Measurements from ENCODE around the gene MDK.

DNA sequence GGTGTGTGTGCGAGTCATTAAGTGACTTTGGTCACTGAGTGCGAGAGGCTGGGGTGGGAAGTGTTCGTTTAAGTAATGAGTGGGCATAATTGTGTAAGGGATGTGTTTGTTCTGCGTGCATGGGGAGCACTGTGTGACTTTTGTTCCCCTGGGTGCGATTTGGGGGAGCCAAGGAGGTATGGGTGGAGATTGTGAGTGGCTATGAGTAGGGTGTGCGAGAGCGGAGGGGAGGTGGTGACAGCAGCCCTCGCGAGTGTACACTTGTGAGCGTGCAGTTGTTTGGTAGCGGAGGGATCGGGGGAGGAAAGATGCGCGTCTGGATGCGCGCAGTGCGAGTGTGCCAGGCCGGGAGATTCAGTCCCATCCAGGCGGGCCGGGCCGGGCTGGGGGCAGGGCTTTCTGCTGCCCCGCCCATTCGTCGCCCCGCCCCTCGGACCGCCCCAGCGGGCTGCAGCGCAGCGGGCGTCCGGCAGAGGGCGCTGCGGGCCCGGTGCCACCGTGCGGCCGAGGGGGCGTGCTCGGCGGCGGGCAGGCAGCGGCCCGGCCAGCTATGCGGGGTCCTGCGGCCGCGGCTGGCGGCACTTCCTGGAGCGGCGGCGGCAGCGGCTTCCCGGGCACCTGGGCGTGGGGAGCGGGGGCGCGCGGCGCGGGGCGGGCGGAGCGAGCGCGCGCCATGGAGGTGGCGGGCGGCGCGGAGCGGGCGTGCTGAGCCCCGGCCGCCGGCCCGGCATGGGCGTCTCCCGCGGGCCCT is 34.4 kb upstream of the MDK start, which contains the start of gene DGKZ:
- TF ChIP-seq, protein P1, sequence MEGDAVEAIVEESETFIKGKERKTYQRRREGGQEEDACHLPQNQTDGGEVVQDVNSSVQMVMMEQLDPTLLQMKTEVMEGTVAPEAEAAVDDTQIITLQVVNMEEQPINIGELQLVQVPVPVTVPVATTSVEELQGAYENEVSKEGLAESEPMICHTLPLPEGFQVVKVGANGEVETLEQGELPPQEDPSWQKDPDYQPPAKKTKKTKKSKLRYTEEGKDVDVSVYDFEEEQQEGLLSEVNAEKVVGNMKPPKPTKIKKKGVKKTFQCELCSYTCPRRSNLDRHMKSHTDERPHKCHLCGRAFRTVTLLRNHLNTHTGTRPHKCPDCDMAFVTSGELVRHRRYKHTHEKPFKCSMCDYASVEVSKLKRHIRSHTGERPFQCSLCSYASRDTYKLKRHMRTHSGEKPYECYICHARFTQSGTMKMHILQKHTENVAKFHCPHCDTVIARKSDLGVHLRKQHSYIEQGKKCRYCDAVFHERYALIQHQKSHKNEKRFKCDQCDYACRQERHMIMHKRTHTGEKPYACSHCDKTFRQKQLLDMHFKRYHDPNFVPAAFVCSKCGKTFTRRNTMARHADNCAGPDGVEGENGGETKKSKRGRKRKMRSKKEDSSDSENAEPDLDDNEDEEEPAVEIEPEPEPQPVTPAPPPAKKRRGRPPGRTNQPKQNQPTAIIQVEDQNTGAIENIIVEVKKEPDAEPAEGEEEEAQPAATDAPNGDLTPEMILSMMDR (IDR thresholded peaks at IDR 0.05), result peak in 3 of 4 experiments; percentile 78 to 99 (median 98)
- TF ChIP-seq POLR2A (IDR thresholded peaks at IDR 0.05), result peak in 1 of 2 donors; percentile 38

Data from gastroesophageal sphincter (tissue), 3 donors.